Measurements from ENCODE around the gene MNAT1. TPM values are rescaled to one million over a fixed set of nuclear protein-coding genes. Genes with fewer than 3 reads are reported as not detected.

Gene MNAT1
- total RNA-seq, 1 experiment from 2014 or later, result 79.7 TPM

- Histone ChIP-seq H3K4me1 (replicated peaks; ENCODE audit: insufficient read depth) (no peaks in the 10 kb centered on the region), H3F3A (ENCODE audit: insufficient read depth, low read depth) (0 out of 2 replicates have a peak, but pooled peaks cover 19% of the 10 kb centered on the region), H3K4me3 (no peak overlapping the region), H3K27me3 (ENCODE audit: insufficient read depth, low read depth) (no peaks in the 10 kb centered on the region), H2AFZ (no peak overlapping the region), H3K9me3 (ENCODE audit: insufficient read depth, low read depth) (no peaks in the 10 kb centered on the region), H3K27ac (no peak overlapping the region), H3K36me3 (ENCODE audit: low read depth) (peaks cover 28% of the 10 kb centered on the region), H3K9me2 (ENCODE audit: insufficient read depth) (no peaks in the 10 kb centered on the region), H4K20me1 (ENCODE audit: insufficient read depth) (no peaks in the 10 kb centered on the region), H3K4me2 (no peak overlapping the region), H3K79me2 (ENCODE audit: low read depth) (no peaks in the 10 kb centered on the region)
- no peak for TF ChIP-seq CTCF (conservative IDR thresholded peaks at IDR 0.05)
- no peak for TF ChIP-seq EZH2 (IDR thresholded peaks at IDR 0.05; ENCODE audit: low read depth)
- ChIA-PET CTCF (no interaction called here), POLR2A (ENCODE audit: unreplicated experiment) (no interaction called here)
- BruUV-seq (replicated peaks), result no TSS peak
- intact Hi-C loops (cut with micrococcal nuclease; ENCODE audit: unreplicated experiment), result no loop called here
- no peak for DNase-seq
Measured at GRCh38 chr14:60815371-60815770, 80.8 kb downstream of the MNAT1 start.

GRCh38 chr14:60817113-60817512 lies 82.6 kb downstream of the MNAT1 start:
- Histone ChIP-seq H3K27ac (no peak overlapping the region), H4K20me1 (ENCODE audit: insufficient read depth) (no peaks in the 10 kb centered on the region), H3K79me2 (ENCODE audit: low read depth) (no peaks in the 10 kb centered on the region), H3K4me1 (replicated peaks; ENCODE audit: insufficient read depth) (no peaks in the 10 kb centered on the region), H3K9me2 (ENCODE audit: insufficient read depth) (no peaks in the 10 kb centered on the region), H2AFZ (no peak overlapping the region), H3K9me3 (ENCODE audit: insufficient read depth, low read depth) (no peaks in the 10 kb centered on the region), H3K27me3 (ENCODE audit: insufficient read depth, low read depth) (no peaks in the 10 kb centered on the region), H3K4me2 (no peak overlapping the region), H3F3A (ENCODE audit: insufficient read depth, low read depth) (0 out of 2 replicates have a peak, but pooled peaks cover 27% of the 10 kb centered on the region), H3K36me3 (ENCODE audit: low read depth) (peaks cover 28% of the 10 kb centered on the region), H3K4me3 (no peak overlapping the region)
- intact Hi-C loops (cut with micrococcal nuclease; ENCODE audit: unreplicated experiment), result no loop called here
- ChIA-PET CTCF (interaction anchor here (0.5 kb wide), 1 partner anchor 32 kb away, joined by 3 read pairs; no protein-coding TSS in a partner anchor), POLR2A (ENCODE audit: unreplicated experiment) (no interaction called here)
- TF ChIP-seq EZH2 (IDR thresholded peaks at IDR 0.05; ENCODE audit: low read depth), result no peak
- TF ChIP-seq CTCF (conservative IDR thresholded peaks at IDR 0.05), result no peak
- BruUV-seq (replicated peaks), result no TSS peak
- no peak for DNase-seq

- no peak for DNase-seq
- H3K27ac ChIP-seq, result no peak overlapping the region
Measured at GRCh38 chr14:60819575-60819974, 85.0 kb downstream of the MNAT1 start.

More at GRCh38 chr14:60819575-60819974, 85.0 kb downstream of the MNAT1 start:
- H2AFZ ChIP-seq, result no peak overlapping the region
- ChIA-PET CTCF (no interaction called here), POLR2A (ENCODE audit: unreplicated experiment) (interaction anchor here (0.5 kb wide), 1 partner anchor 325 kb away, joined by 5 read pairs; no protein-coding TSS in a partner anchor)
- no peaks in the 10 kb centered on the region for H3K79me2 ChIP-seq (ENCODE audit: low read depth)
- H3K36me3 ChIP-seq (ENCODE audit: low read depth), result peaks cover 20% of the 10 kb centered on the region
- no peaks in the 10 kb centered on the region for H3K9me2 ChIP-seq (ENCODE audit: insufficient read depth)
- TF ChIP-seq EZH2 (IDR thresholded peaks at IDR 0.05; ENCODE audit: low read depth) (no peak), CTCF (conservative IDR thresholded peaks at IDR 0.05) (no peak)
- H3K4me2 ChIP-seq, result no peak overlapping the region
- no peaks in the 10 kb centered on the region for H3K27me3 ChIP-seq (ENCODE audit: insufficient read depth, low read depth)
- no peaks in the 10 kb centered on the region for H3K9me3 ChIP-seq (ENCODE audit: insufficient read depth, low read depth)
- intact Hi-C loops (cut with micrococcal nuclease; ENCODE audit: unreplicated experiment), result no loop called here
- H3K4me1 ChIP-seq (replicated peaks; ENCODE audit: insufficient read depth), result no peaks in the 10 kb centered on the region
- no peak overlapping the region for H3K4me3 ChIP-seq
- no peaks in the 10 kb centered on the region for H4K20me1 ChIP-seq (ENCODE audit: insufficient read depth)
- 0 out of 2 replicates have a peak, but pooled peaks cover 17% of the 10 kb centered on the region for H3F3A ChIP-seq (ENCODE audit: insufficient read depth, low read depth)
- BruUV-seq (replicated peaks), result no TSS peak

Data from PC-9 (cell line).